GM12874 (cell line): Measurements from ENCODE around the gene SYNJ2.

Source experiments
- TF ChIP-seq, protein P1 (sequence below): IDR thresholded peaks from 2 replicates; pipeline ENCODE4 v1.5.1; 2011; ENCODE audit warnings: low read depth, mild to moderate bottlenecking, control low read depth, low read length, moderate library complexity; ENCODE audit not compliant: insufficient read depth

SYNJ2 gene

GRCh38 chr6:157961832-157962575 lies 19.7 kb upstream of the SYNJ2 start:
- TF ChIP-seq, protein P1, sequence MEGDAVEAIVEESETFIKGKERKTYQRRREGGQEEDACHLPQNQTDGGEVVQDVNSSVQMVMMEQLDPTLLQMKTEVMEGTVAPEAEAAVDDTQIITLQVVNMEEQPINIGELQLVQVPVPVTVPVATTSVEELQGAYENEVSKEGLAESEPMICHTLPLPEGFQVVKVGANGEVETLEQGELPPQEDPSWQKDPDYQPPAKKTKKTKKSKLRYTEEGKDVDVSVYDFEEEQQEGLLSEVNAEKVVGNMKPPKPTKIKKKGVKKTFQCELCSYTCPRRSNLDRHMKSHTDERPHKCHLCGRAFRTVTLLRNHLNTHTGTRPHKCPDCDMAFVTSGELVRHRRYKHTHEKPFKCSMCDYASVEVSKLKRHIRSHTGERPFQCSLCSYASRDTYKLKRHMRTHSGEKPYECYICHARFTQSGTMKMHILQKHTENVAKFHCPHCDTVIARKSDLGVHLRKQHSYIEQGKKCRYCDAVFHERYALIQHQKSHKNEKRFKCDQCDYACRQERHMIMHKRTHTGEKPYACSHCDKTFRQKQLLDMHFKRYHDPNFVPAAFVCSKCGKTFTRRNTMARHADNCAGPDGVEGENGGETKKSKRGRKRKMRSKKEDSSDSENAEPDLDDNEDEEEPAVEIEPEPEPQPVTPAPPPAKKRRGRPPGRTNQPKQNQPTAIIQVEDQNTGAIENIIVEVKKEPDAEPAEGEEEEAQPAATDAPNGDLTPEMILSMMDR: no peak

DNA sequence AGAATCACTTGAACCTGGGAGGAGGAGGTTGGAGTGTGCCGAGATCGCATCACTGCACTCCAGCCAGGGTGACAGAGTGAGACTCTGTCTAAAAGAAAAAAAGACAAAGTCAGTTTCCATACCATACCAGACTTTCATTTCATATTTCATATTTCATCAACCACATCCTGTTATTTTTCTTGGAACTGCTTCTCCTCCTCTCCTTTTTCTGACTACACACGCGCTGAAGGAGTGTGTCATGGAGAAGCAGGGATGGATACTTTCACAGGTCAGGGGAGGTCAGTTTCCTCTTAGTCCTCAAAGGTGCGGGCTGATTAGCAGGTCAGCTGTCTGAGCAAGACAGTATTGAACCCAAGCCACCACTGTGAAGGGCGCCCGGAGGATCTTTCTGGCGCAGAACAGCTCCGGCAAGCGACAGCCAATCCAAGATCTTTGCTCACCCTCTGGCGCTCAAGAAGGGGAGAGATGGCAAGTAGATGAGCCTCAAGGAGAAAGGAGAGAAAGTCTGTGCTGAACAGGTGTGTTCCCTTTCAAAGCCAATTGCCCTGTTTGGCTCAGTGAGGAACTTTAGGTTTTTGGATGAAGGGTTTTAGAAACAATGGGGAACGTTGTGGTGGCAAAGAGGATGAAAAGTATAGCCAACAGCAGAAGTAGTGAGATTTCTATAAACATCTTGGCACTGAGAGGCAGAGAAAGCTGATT lies 18.9 kb upstream of the SYNJ2 start:
- TF ChIP-seq, protein P1: no peak

GRCh38 chr6:157964100-157964499 lies 17.6 kb upstream of the SYNJ2 start:
- TF ChIP-seq, protein P1: no peak

DNA sequence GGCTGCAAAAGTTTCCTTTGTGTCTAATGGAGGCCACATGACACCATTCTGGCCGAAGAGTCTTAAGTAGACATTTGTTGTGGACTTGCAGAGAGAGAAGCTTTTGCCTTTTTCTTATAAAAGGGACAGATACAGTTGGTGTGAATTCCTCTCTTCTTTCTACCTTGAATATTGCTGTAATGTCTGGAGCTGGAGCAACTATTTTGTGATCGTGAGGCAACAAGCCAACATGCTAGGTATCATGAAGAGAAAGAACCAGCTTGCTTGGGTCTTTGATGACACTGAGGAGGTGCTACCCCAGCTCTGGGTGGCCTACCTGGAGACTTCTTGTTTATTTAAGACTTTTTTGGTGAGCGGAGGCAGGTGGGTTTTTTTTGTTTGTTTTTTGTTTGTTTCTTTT lies 16.3 kb upstream of the SYNJ2 start:
- TF ChIP-seq, protein P1: no peak

DNA sequence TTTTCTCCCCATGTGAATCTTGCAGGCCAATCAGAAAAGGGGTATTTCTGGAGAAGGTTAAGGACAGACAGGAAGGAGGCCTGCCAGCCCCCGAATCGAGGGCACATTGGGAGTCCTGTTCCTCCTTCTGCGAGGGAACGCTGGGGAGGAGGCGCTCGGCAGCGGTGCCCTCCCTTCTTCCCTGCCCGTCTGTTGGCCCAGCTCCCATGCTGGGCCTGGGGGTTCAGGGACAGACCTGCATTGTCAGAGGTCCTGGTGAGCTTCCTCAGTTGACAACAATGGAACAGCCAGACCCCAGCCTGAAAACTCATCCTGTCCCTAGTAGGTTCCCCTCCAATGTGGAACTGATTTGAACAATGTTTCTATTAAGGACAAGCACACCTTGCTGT lies 15.1 kb upstream of the SYNJ2 start:
- TF ChIP-seq, protein P1: no peak

GRCh38 chr6:157967020-157967419 lies 14.6 kb upstream of the SYNJ2 start:
- TF ChIP-seq, protein P1: no peak

DNA sequence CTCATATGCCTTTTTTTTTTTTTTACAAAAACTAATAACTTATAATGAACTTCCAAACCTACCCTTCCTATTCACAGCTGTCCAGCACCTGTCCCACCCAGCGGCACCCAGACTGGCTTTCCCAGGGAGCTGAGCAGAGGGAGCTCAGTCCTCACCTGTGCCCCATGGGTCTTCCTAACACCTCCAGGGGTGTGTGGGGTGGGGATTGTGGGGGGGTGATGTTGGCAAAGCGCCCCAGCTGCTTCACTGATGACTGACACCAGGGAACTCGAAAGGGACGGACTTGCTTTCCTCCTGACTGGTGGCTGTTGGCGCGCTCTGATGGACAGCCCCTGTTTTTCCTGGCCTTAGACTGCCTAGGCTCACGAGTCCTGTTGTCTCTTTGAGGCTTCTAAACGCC lies 14.2 kb upstream of the SYNJ2 start:
- TF ChIP-seq, protein P1: no peak
